CD4-positive, alpha-beta T cell treated with Interleukin-4 for 1 hour (primary cell): Measurements from ENCODE around the gene U2SURP.
"Not testable (repeated sequence)": the region's sequence is repeated elsewhere in the genome, so short reads cannot be mapped to it uniquely, and the experiment has no call there.

Experiments
- DNase-seq, 2 donors: peaks; one replicate each; pipeline ENCODE4 v3.0.0-alpha.2; 2020 to 2022

U2SURP gene

GRCh38 chr3:143024351-143024960 lies 23.1 kb downstream of the U2SURP start:
- DNase-seq: no peak

GRCh38 chr3:143031327-143031726 lies 30.0 kb downstream of the U2SURP start:
- DNase-seq: no peak

- DNase-seq: not testable (repeated sequence)
Observed at GRCh38 chr3:143031796-143032387, 30.5 kb downstream of the U2SURP start.

- peak in 1 of 2 donors; percentile 23 for DNase-seq
Observed at GRCh38 chr3:143035466-143036211, 34.3 kb downstream of the U2SURP start.

- DNase-seq: peak; percentile 13 to 54
Observed at GRCh38 chr3:143036557-143036956, 35.2 kb downstream of the U2SURP start.

- no peak for DNase-seq
Observed at GRCh38 chr3:143037867-143038266, 36.5 kb downstream of the U2SURP start.

- DNase-seq: peak in 1 of 2 donors; percentile 14
Observed at GRCh38 chr3:143040261-143040879, 39.0 kb downstream of the U2SURP start.

GRCh38 chr3:143041903-143042302 lies 40.5 kb downstream of the U2SURP start:
- DNase-seq: no peak

- DNase-seq: no peak
Observed at GRCh38 chr3:143045639-143046038, 44.3 kb downstream of the U2SURP start.

GRCh38 chr3:143046075-143046474 lies 44.7 kb downstream of the U2SURP start:
- DNase-seq: not testable (repeated sequence)

- no peak for DNase-seq
Observed at GRCh38 chr3:143054011-143054410, 52.6 kb downstream of the U2SURP start.

GRCh38 chr3:143056372-143056771 lies 55.0 kb downstream of the U2SURP start:
- no peak for DNase-seq

- no peak for DNase-seq
Observed at GRCh38 chr3:143060906-143061305, 59.5 kb downstream of the U2SURP start.

- no peak for DNase-seq
Observed at GRCh38 chr3:143063018-143063417, 61.6 kb downstream of the U2SURP start.

GRCh38 chr3:143064777-143065176 lies 63.4 kb downstream of the U2SURP start:
- no peak for DNase-seq

GRCh38 chr3:143065364-143065763 lies 64.0 kb downstream of the U2SURP start:
- DNase-seq: no peak

- no peak for DNase-seq
Observed at GRCh38 chr3:143066033-143066432, 64.7 kb downstream of the U2SURP start.

GRCh38 chr3:143067201-143067600 lies 65.8 kb downstream of the U2SURP start:
- no peak for DNase-seq

- DNase-seq: no peak
Observed at GRCh38 chr3:143068059-143068458, 66.7 kb downstream of the U2SURP start.

GRCh38 chr3:143070977-143071551 lies 69.7 kb downstream of the U2SURP start:
- DNase-seq: no peak

GRCh38 chr3:143071776-143072175 lies 70.4 kb downstream of the U2SURP start:
- DNase-seq: no peak

GRCh38 chr3:143072298-143073020 lies 71.1 kb downstream of the U2SURP start:
- not testable (repeated sequence) for DNase-seq

- DNase-seq: not testable (repeated sequence)
Observed at GRCh38 chr3:143073541-143073940, 72.2 kb downstream of the U2SURP start.
